GM12864 (cell line): ENCODE measurements around the gene SAMD11.

Experiments
- DNase-seq: peaks from one replicate; pipeline ENCODE4 v3.0.0-alpha.2; 2011; ENCODE audit warnings: low read depth
- H3K4me3 ChIP-seq: 2 replicates; pipeline ENCODE4 v1.5.1; 2011; ENCODE audit warnings: mild to moderate bottlenecking, low read depth, low read length, control low read depth
- CTCF ChIP-seq: IDR thresholded peaks from 2 replicates; pipeline ENCODE4 v1.5.1; 2011; ENCODE audit warnings: low read depth, mild to moderate bottlenecking, moderate library complexity, low read length, control low read depth, inconsistent platforms; ENCODE audit errors: missing control alignments

The SAMD11 gene

GRCh38 chr1:992362-992761, 68.6 kb downstream of the SAMD11 start:
- no peak for TF ChIP-seq CTCF
- H3K4me3 ChIP-seq: no peak overlapping the region
- DNase-seq: no peak

GRCh38 chr1:993379-993995, 69.8 kb downstream of the SAMD11 start:
- no peak for TF ChIP-seq CTCF
- no peak for DNase-seq
- no peak overlapping the region for H3K4me3 ChIP-seq
